H1 (cell line): ENCODE measurements around the gene MCMBP. TPM values are rescaled to one million over a fixed set of nuclear protein-coding genes. Genes with fewer than 3 reads are reported as not detected.

ENCODE experiments used
- CTCF ChIA-PET: fragments of 300-600 bp; sonication (Branson Sonifier 250); formaldehyde crosslinking; loops from one replicate; lab custom pipeline; 2021; ENCODE audit not compliant: partially characterized antibody; lab: Charles Lee
- POLR2A ChIA-PET: fragments of 300-600 bp; sonication (Branson Sonifier 250); formaldehyde crosslinking; loops from one replicate; lab custom pipeline; 2021; ENCODE audit warnings: inconsistent platforms; ENCODE audit not compliant: partially characterized antibody; lab: Charles Lee
- DNase-seq, 2 experiments: peaks; one replicate each; pipeline versions ENCODE4 v3.0.0 to v3.0.0-alpha.2; 2010 to 2022; ENCODE audit warnings: low spot score in 2 of 2, low read depth in 1 of 2, mixed read lengths in 1 of 2
- FAIRE-seq: peaks from 2 replicates; lab custom pipeline; 2011; peaks lifted over from hg19 to GRCh38; lab: Jason Lieb, UNC
- H2AFZ ChIP-seq: 2 replicates; pipeline ENCODE4 v1.8.1; 2012; ENCODE audit warnings: low read length, inconsistent platforms
- H2AK5ac ChIP-seq: 2 replicates; pipeline ENCODE4 v1.6.1; 2013; ENCODE audit warnings: low read depth, low read length
- H2BK120ac ChIP-seq: replicated peaks from 2 replicates; pipeline ENCODE3; 2013; ENCODE audit warnings: low read depth, low read length, inconsistent platforms
- H2BK12ac ChIP-seq: 2 replicates; pipeline ENCODE4 v1.6.1; 2013; ENCODE audit warnings: low read depth, low read length
- H2BK15ac ChIP-seq: 2 replicates; pipeline ENCODE4 v1.6.1; 2013; ENCODE audit warnings: low read length
- H2BK20ac ChIP-seq: 2 replicates; pipeline ENCODE4 v1.6.1; 2013; ENCODE audit warnings: low read length
- H2BK5ac ChIP-seq: 2 replicates; pipeline ENCODE4 v1.6.1; 2013; ENCODE audit warnings: low read depth, low read length
- H3K14ac ChIP-seq: 2 replicates; pipeline ENCODE4 v1.6.1; 2013; ENCODE audit warnings: inconsistent platforms; ENCODE audit not compliant: insufficient read length
- H3K18ac ChIP-seq: 2 replicates; pipeline ENCODE4 v1.6.1; 2013; ENCODE audit warnings: low read length; ENCODE audit errors: extremely low read depth
- H3K23ac ChIP-seq: 2 replicates; pipeline ENCODE4 v1.6.1; 2013; ENCODE audit warnings: inconsistent platforms; ENCODE audit not compliant: insufficient read length
- H3K23me2 ChIP-seq: 2 replicates; pipeline ENCODE4 v1.6.1; 2013; ENCODE audit warnings: low read depth, low read length
- H3K27ac ChIP-seq: 2 replicates; pipeline ENCODE4 v1.6.1; 2011; ENCODE audit warnings: low read depth, low read length, inconsistent platforms
- H3K27me3 ChIP-seq, 4 experiments: replicated peaks in 1 of 4; 1 replicate in 1 of 4; 2 replicates in 3 of 4; pipeline versions ENCODE4 v1.6.1 to v1.8.1; 2011 to 2013; ENCODE audit warnings: low read length in 3 of 4, mild to moderate bottlenecking in 3 of 4, inconsistent platforms in 2 of 4, mixed read lengths in 2 of 4, moderate library complexity in 1 of 4; ENCODE audit not compliant: control insufficient read depth in 3 of 4, insufficient read depth in 3 of 4; ENCODE audit errors: extremely low read depth in 1 of 4
- H3K36me3 ChIP-seq, 4 experiments: 2 replicates each; pipeline versions ENCODE4 v1.6.1 to v1.8.1; 2011 to 2013; ENCODE audit warnings: mild to moderate bottlenecking in 4 of 4, low read length in 3 of 4, moderate library complexity in 2 of 4, control low read depth in 1 of 4, inconsistent platforms in 1 of 4; ENCODE audit not compliant: insufficient read depth in 4 of 4, control insufficient read depth in 2 of 4
- H3K4ac ChIP-seq: replicated peaks from 2 replicates; pipeline ENCODE3; 2013; ENCODE audit warnings: low read length, low read depth, mixed read lengths, inconsistent platforms; ENCODE audit not compliant: insufficient read length
- H3K4me1 ChIP-seq, 4 experiments: replicated peaks in 1 of 4; 1 replicate in 1 of 4; 2 replicates in 3 of 4; pipeline versions ENCODE4 v1.6.1 to v1.8.1; 2011 to 2013; ENCODE audit warnings: low read length in 3 of 4, inconsistent platforms in 2 of 4, mixed read lengths in 1 of 4; ENCODE audit not compliant: insufficient read depth in 4 of 4, control insufficient read depth in 3 of 4
- H3K4me2 ChIP-seq, 2 experiments: 2 replicates each; pipeline versions ENCODE4 v1.6.1 to v1.8.1; 2011 to 2013; ENCODE audit warnings: low read depth in 2 of 2, low read length in 2 of 2, control low read depth in 1 of 2, inconsistent platforms in 1 of 2, mild to moderate bottlenecking in 1 of 2; ENCODE audit not compliant: insufficient read depth in 1 of 2
- H3K4me3 ChIP-seq, 4 experiments: fragments of 200-600, 300-600 bp in 1 of 4; sonication (generic), shearing (Covaris generic), sonication (Bioruptor Twin) in 1 of 4; 2 replicates each; pipeline versions ENCODE4 v1.5.1 to v1.8.1; 2011 to 2016; ENCODE audit warnings: low read length in 4 of 4, low read depth in 3 of 4, control low read depth in 2 of 4, inconsistent platforms in 2 of 4, mild to moderate bottlenecking in 2 of 4, mixed read lengths in 1 of 4, moderate library complexity in 1 of 4; ENCODE audit not compliant: insufficient read depth in 2 of 4; ENCODE audit errors: extremely low read depth in 1 of 4
- H3K56ac ChIP-seq: replicated peaks from 2 replicates; pipeline ENCODE3; 2013; ENCODE audit warnings: low read depth, mild to moderate bottlenecking, mixed read lengths, low read length, inconsistent platforms; ENCODE audit not compliant: insufficient read length
- H3K79me1 ChIP-seq: 2 replicates; pipeline ENCODE4 v1.6.1; 2013; ENCODE audit warnings: low read depth, low read length, control low read depth
- H3K79me2 ChIP-seq, 2 experiments: 2 replicates each; pipeline versions ENCODE4 v1.6.1 to v1.8.1; 2012 to 2013; ENCODE audit warnings: low read length in 2 of 2, mild to moderate bottlenecking in 2 of 2, inconsistent platforms in 1 of 2; ENCODE audit not compliant: insufficient read depth in 2 of 2, control insufficient read depth in 1 of 2
- H3K9ac ChIP-seq, 4 experiments: replicated peaks in 1 of 4; 1 replicate in 1 of 4; 2 replicates in 3 of 4; pipeline versions ENCODE4 v1.6.1 to v1.8.1; 2011 to 2013; ENCODE audit warnings: low read depth in 3 of 4, low read length in 3 of 4, control low read depth in 2 of 4, mild to moderate bottlenecking in 2 of 4, moderate library complexity in 2 of 4, inconsistent platforms in 1 of 4; ENCODE audit errors: extremely low read depth in 1 of 4
- H3K9me3 ChIP-seq, 2 experiments: 2 replicates each; pipeline versions ENCODE4 v1.6.1 to v1.8.1; 2012 to 2013; ENCODE audit warnings: mild to moderate bottlenecking in 2 of 2, moderate library complexity in 2 of 2, control low read depth in 1 of 2, inconsistent platforms in 1 of 2, low read depth in 1 of 2, low read length in 1 of 2, mixed read lengths in 1 of 2; ENCODE audit not compliant: insufficient read depth in 2 of 2
- H4K20me1 ChIP-seq, 2 experiments: replicated peaks in 1 of 2; 2 replicates each; pipeline versions ENCODE3 to v1.8.1; 2011 to 2013; ENCODE audit warnings: inconsistent platforms in 2 of 2, low read length in 2 of 2, mild to moderate bottlenecking in 1 of 2; ENCODE audit not compliant: insufficient read depth in 2 of 2, control insufficient read depth in 1 of 2
- H4K5ac ChIP-seq: 2 replicates; pipeline ENCODE4 v1.6.1; 2013; ENCODE audit warnings: low read length, low read depth, mixed read lengths, inconsistent platforms; ENCODE audit not compliant: insufficient read length
- H4K8ac ChIP-seq: 2 replicates; pipeline ENCODE4 v1.8.0; 2013; ENCODE audit warnings: mild to moderate bottlenecking, moderate library complexity, low read length, inconsistent platforms; ENCODE audit not compliant: insufficient read depth; ENCODE audit errors: extremely low read depth
- H4K91ac ChIP-seq: replicated peaks from 2 replicates; pipeline ENCODE3; 2013; ENCODE audit warnings: low read length, mixed read lengths, inconsistent platforms; ENCODE audit not compliant: insufficient read length
- POLR2A ChIP-seq, 2 experiments: IDR thresholded peaks; 1 replicate in 1 of 2; 2 replicates in 1 of 2; pipeline ENCODE4 v1.6.1; 2011; ENCODE audit warnings: low read depth in 2 of 2, low read length in 2 of 2, mild to moderate bottlenecking in 2 of 2; ENCODE audit errors: control extremely low read depth in 1 of 2
- WGBS, 2 experiments: shearing (Covaris generic) in 1 of 2; methylation state at CpG; one replicate each; pipeline versions ENCODE4 v1.1.6 to v1.1.7; 2013 to 2015; ENCODE audit warnings: low lambda C conversion rate in 2 of 2, mixed read lengths in 2 of 2, inconsistent platforms in 1 of 2, low coverage in 1 of 2, missing lambda C conversion rate in 1 of 2; ENCODE audit not compliant: insufficient replicate concordance in 2 of 2, insufficient coverage in 1 of 2, insufficient read length in 1 of 2; ENCODE audit errors: extremely low coverage in 1 of 2, missing lambda C conversion rate in 1 of 2; 5-methylcytosine and 5-hydroxymethylcytosine counted together
- polyA plus RNA-seq, 7 experiments: library from polyadenylated mRNA; depleted of rRNA in 3 of 7; stranded (reverse) in 5 of 7; unstranded in 2 of 7; fragments of >200 nt in 5 of 7; fragments of 200-250 nt in 2 of 7; gene quantifications; 1 replicate in 5 of 7; 2 replicates in 1 of 7; 4 replicates in 1 of 7; pipeline versions ENCODE4 v1.2.1 to v1.2.3, GENCODE V29; 2011 to 2013; ENCODE audit warnings: missing spikeins in 2 of 7, mixed read lengths in 2 of 7
- total RNA-seq: library from RNA; stranded (reverse); fragmentation: NEBNext Ultra II Directional; extraction: Animal tissue kit (Norgen Biotek cat#: 25700); gene quantifications from 2 replicates; pipeline ENCODE4 v1.2.1, GENCODE V29; 2021

The MCMBP gene
- total and polyA plus RNA-seq, 2 of the 8 experiments (the other 6 are each of a cell fraction or from before 2014, with no cell fraction given), result 67.3 to 81.7 TPM

DNA sequence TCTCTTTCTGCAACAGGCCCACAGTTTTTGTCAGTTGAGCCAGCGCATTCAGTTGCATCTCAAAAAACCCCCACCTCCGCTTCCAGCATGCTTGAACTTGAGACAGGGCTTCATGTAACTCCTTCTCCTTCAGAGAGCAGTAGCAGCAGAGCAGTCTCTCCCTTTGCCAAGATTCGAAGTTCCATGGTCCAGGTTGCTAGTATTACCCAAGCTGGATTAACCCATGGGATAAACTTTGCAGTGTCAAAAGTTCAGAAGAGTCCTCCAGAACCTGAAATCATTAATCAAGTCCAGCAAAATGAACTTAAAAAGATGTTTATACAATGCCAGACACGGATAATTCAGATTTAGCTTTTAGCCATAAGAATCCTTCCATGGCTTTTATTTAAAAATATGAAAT is 45.2 kb downstream of the MCMBP start:
- WGBS, 2 experiments, result 83% methylated on average over 4 of the region's 4 CpGs; no CpG with 5 or more reads in 1 of the 2 experiments
- H3K23ac ChIP-seq, result no peak overlapping the region
- no peak overlapping the region for H4K5ac ChIP-seq
- H4K8ac ChIP-seq, result no peak overlapping the region
- H3K23me2 ChIP-seq, result no peaks in the 10 kb centered on the region
- no peaks in the 10 kb centered on the region for H3K27me3 ChIP-seq
- no peaks in the 10 kb centered on the region for H3K9me3 ChIP-seq
- no peak overlapping the region for H3K56ac ChIP-seq
- no peak overlapping the region for H3K9ac ChIP-seq
- H4K20me1 ChIP-seq, result peaks cover 2% of the 10 kb centered on the region in 2 experiments
- H3K4me1 ChIP-seq, result no peaks in the 10 kb centered on the region
- CTCF ChIA-PET, result interaction anchor here (1.1 to 2.9 kb wide), 2 partner anchors 77 to 141 kb away, joined by 3 to 20 read pairs; no protein-coding TSS in a partner anchor
- no peak overlapping the region for H2BK15ac ChIP-seq
- no peaks in the 10 kb centered on the region for H3K79me1 ChIP-seq
- no peaks in the 10 kb centered on the region for H3K79me2 ChIP-seq
- no peak overlapping the region for H3K4me3 ChIP-seq
- H3K4me2 ChIP-seq, result no peak overlapping the region
- DNase-seq, result no peak
- H2AK5ac ChIP-seq, result no peak overlapping the region
- no peak overlapping the region for H3K27ac ChIP-seq
- POLR2A ChIA-PET, result interaction anchor here (0.7 to 3.3 kb wide), 8 partner anchors 9 to 153 kb away, joined by 3 to 17 read pairs (median 6); no protein-coding TSS in a partner anchor
- no peak for FAIRE-seq
- no peak overlapping the region for H2BK12ac ChIP-seq
- H2BK120ac ChIP-seq, result no peak overlapping the region
- H3K14ac ChIP-seq, result no peak overlapping the region
- H2BK5ac ChIP-seq, result no peak overlapping the region
- H3K4ac ChIP-seq, result no peak overlapping the region
- no peak overlapping the region for H2AFZ ChIP-seq
- H4K91ac ChIP-seq, result no peak overlapping the region
- H3K18ac ChIP-seq, result no peak overlapping the region
- H2BK20ac ChIP-seq, result no peak overlapping the region
- peaks cover 12 to 95% (median 49%) of the 10 kb centered on the region in 4 experiments for H3K36me3 ChIP-seq
- peak in 1 of 2 experiments; percentile 5; a peak in 1 of 3 replicates for TF ChIP-seq POLR2A (IDR thresholded peaks at IDR 0.05; ENCODE audit: control extremely low read depth in 1 of 2, low read depth in 2 of 2, low read length in 2 of 2)
